ENCODE results near the gene ATG7. TPM values are rescaled to one million over a fixed set of nuclear protein-coding genes. Genes with fewer than 3 reads are reported as not detected.

The ATG7 gene
- total RNA-seq, 1 experiment from 2014 or later, result 29.3 TPM

DNA sequence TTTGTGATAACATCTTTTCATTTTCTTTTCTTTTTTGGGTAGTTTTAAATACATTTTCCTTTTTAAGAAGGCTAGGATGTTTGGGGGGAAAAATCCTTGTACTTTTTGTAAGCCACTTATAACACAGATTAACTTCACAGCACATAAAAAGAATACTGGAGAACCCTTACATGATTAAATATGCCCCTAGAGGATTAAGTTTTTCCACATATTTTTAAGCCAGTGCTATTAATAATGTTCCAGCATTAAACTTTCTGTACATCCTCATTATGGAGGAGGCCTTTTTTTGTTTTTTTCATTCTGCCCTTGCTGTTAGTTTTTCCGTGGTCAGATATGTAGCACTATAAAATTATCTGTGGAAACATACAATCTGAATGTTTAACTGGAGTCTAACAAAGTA, 147.9 kb downstream of the ATG7 start (continued):
- TF ChIP-seq, protein P1, sequence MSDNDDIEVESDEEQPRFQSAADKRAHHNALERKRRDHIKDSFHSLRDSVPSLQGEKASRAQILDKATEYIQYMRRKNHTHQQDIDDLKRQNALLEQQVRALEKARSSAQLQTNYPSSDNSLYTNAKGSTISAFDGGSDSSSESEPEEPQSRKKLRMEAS (IDR thresholded peaks at IDR 0.05), result no peak
- TF ChIP-seq ZBTB33 (IDR thresholded peaks at IDR 0.05; ENCODE audit: extremely low read depth, insufficient replicate concordance, low read length) (no peak), ELF1 (IDR thresholded peaks at IDR 0.05; ENCODE audit: borderline replicate concordance, low read depth) (no peak), TCF7L2 (IDR thresholded peaks at IDR 0.05; ENCODE audit: borderline replicate concordance, extremely low read depth, insufficient read depth, insufficient read length) (no peak), POLR2AphosphoS5 (IDR thresholded peaks at IDR 0.05; ENCODE audit: low read depth, low read length) (no peak), SRF (IDR thresholded peaks at IDR 0.05; ENCODE audit: low read depth) (no peak), EZH2 (IDR thresholded peaks at IDR 0.05) (no peak), JUND (IDR thresholded peaks at IDR 0.05) (no peak), FOSL1 (IDR thresholded peaks at IDR 0.05; ENCODE audit: low read depth) (no peak), RAD21 (IDR thresholded peaks at IDR 0.05; ENCODE audit: low read depth) (no peak)
- TF ChIP-seq, protein P2, sequence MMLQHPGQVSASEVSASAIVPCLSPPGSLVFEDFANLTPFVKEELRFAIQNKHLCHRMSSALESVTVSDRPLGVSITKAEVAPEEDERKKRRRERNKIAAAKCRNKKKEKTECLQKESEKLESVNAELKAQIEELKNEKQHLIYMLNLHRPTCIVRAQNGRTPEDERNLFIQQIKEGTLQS (IDR thresholded peaks at IDR 0.05), result no peak

GRCh38 chr3:11422291-11422690, 150.1 kb downstream of the ATG7 start:
- no peak overlapping the region for H3K9ac ChIP-seq (ENCODE audit: low read length)
- BruUV-seq (replicated peaks), result no TSS peak
- CTCF ChIA-PET, result interaction anchor here (0.7 kb wide), 1 partner anchor 118 kb away, joined by 5 read pairs; no protein-coding TSS in a partner anchor
- H3K9me3 ChIP-seq (ENCODE audit: control insufficient read depth in 1 of 2, insufficient read depth in 1 of 2, low read depth in 1 of 2, low read length in 2 of 2), result no peaks in the 10 kb centered on the region
- RAD21 ChIA-PET (ENCODE audit: low non-redundant PET in 1 of 2, low total read pairs in 2 of 2, uncharacterized antibody in 2 of 2, unreplicated experiment in 2 of 2), result no interaction called here
- no peaks in the 10 kb centered on the region for H3K36me3 ChIP-seq (ENCODE audit: control insufficient read depth in 1 of 2, insufficient read depth in 2 of 2, low read length in 2 of 2)
- H3K27me3 ChIP-seq (ENCODE audit: insufficient read depth, low read length), result no peaks in the 10 kb centered on the region
- H3K27ac ChIP-seq (ENCODE audit: low read depth, low read length), result no peak overlapping the region
- no peaks in the 10 kb centered on the region for H4K20me1 ChIP-seq (ENCODE audit: insufficient read depth)
- H3K9me2 ChIP-seq (ENCODE audit: insufficient read depth), result no peaks in the 10 kb centered on the region
- no peak overlapping the region for H3K4me3 ChIP-seq (replicated peaks in 1 of 2; ENCODE audit: low read depth in 1 of 2, low read length in 2 of 2)
- no peaks in the 10 kb centered on the region for H3K4me1 ChIP-seq (ENCODE audit: control insufficient read depth in 1 of 2, insufficient read depth in 2 of 2, low read length in 2 of 2)
- no peak for TF ChIP-seq ZNF274 (IDR thresholded peaks at IDR 0.05; ENCODE audit: low read depth, low read length)
- no peak for TF ChIP-seq RAD21 (IDR thresholded peaks at IDR 0.05; ENCODE audit: low read depth)
- TF ChIP-seq CEBPB (IDR thresholded peaks at IDR 0.05; ENCODE audit: low read depth), result no peak
- TF ChIP-seq ZBTB33 (IDR thresholded peaks at IDR 0.05; ENCODE audit: extremely low read depth, insufficient replicate concordance, low read length), result no peak
- TF ChIP-seq EZH2phosphoT487 (IDR thresholded peaks at IDR 0.05; ENCODE audit: borderline replicate concordance), result no peak
- no peak for TF ChIP-seq FOSL1 (IDR thresholded peaks at IDR 0.05; ENCODE audit: low read depth)
- no peak for TF ChIP-seq SP1 (IDR thresholded peaks at IDR 0.05; ENCODE audit: low read depth)
- no peak for TF ChIP-seq EGR1 (IDR thresholded peaks at IDR 0.05; ENCODE audit: low read depth)
- no peak overlapping the region for H2AFZ ChIP-seq (ENCODE audit: low read depth, low read length, poor library complexity, severe bottlenecking)
- DNase-seq (ENCODE audit: low read depth, low spot score) (no peak), ATAC-seq (no peak)
- intact Hi-C loops (cut with micrococcal nuclease), result no loop called here
- H3K79me2 ChIP-seq (ENCODE audit: insufficient read depth, low read length), result no peaks in the 10 kb centered on the region
- POLR2A ChIA-PET, result no interaction called here
- H3K4me2 ChIP-seq (ENCODE audit: low read length), result no peak overlapping the region

Data from HCT116 (cell line).